Head of caudate nucleus (tissue), 42 donors: Measurements from ENCODE around the gene LURAP1L.
A peak's percentile ranks its signal among the peaks of the same experiment; 100 is the strongest.

ENCODE experiments used
- DNase-seq, 42 donors: peaks; one replicate each; pipeline versions ENCODE4 v3.0.0 to v3.0.0-alpha.2; 2020 to 2021; ENCODE audit warnings: mixed read lengths in 7 of 42
- intact Hi-C: fragments of 100-400 bp; cut with DNase I; formaldehyde crosslinking; loops from one replicate; pipeline ENCODE4 v1.15.0; 2022

LURAP1L gene

GRCh38 chr9:12802093-12802492, 27.3 kb downstream of the LURAP1L start:
- DNase-seq, result no peak
- intact Hi-C loops, result no loop called here

- intact Hi-C loops, result no loop called here
- no peak for DNase-seq
Observed at GRCh38 chr9:12808569-12808968, 33.7 kb downstream of the LURAP1L start.

GRCh38 chr9:12809720-12810119, 34.9 kb downstream of the LURAP1L start:
- no peak for DNase-seq
- intact Hi-C loops, result no loop called here

- no peak for DNase-seq
- intact Hi-C loops, result no loop called here
Observed at GRCh38 chr9:12811935-12812334, 37.1 kb downstream of the LURAP1L start.

- intact Hi-C loops, result no loop called here
- DNase-seq, result no peak
Observed at GRCh38 chr9:12812710-12813109, 37.9 kb downstream of the LURAP1L start.

- no peak for DNase-seq
- intact Hi-C loops, result no loop called here
Observed at GRCh38 chr9:12813533-12813932, 38.7 kb downstream of the LURAP1L start.

- DNase-seq, result peak in 10 of 42 donors; percentile 6 to 51 (median 19)
- intact Hi-C loops, result no loop called here
Observed at GRCh38 chr9:12813960-12814876, 39.4 kb downstream of the LURAP1L start.

- intact Hi-C loops, result no loop called here
- no peak for DNase-seq
Observed at GRCh38 chr9:12814877-12815237, 40.0 kb downstream of the LURAP1L start.

- DNase-seq, result no peak
- intact Hi-C loops, result no loop called here
Observed at GRCh38 chr9:12815888-12816287, 41.1 kb downstream of the LURAP1L start.

GRCh38 chr9:12816656-12817101, 41.9 kb downstream of the LURAP1L start:
- no peak for DNase-seq
- intact Hi-C loops, result no loop called here

GRCh38 chr9:12817702-12818101, 42.9 kb downstream of the LURAP1L start:
- intact Hi-C loops, result no loop called here
- DNase-seq, result peak in 2 of 42 donors; percentile 4 to 9

GRCh38 chr9:12818431-12819000, 43.7 kb downstream of the LURAP1L start:
- intact Hi-C loops, result no loop called here
- no peak for DNase-seq

GRCh38 chr9:12819436-12820185, 44.8 kb downstream of the LURAP1L start:
- intact Hi-C loops, result no loop called here

GRCh38 chr9:12822111-12822510, 47.3 kb downstream of the LURAP1L start:
- DNase-seq, result no peak
- intact Hi-C loops, result no loop called here

More at GRCh38 chr9:12819436-12820185, 44.8 kb downstream of the LURAP1L start:
- DNase-seq, result peak in 10 of 42 donors; percentile 13 to 59 (median 24)

- intact Hi-C loops, result no loop called here
- no peak for DNase-seq
Observed at GRCh38 chr9:12826924-12827565, 52.2 kb downstream of the LURAP1L start.

- intact Hi-C loops, result no loop called here
- DNase-seq, result no peak
Observed at GRCh38 chr9:12833701-12834100, 58.9 kb downstream of the LURAP1L start.

- intact Hi-C loops, result no loop called here
- no peak for DNase-seq
Observed at GRCh38 chr9:12838546-12838945, 63.7 kb downstream of the LURAP1L start.

- no peak for DNase-seq
- intact Hi-C loops, result no loop called here
Observed at GRCh38 chr9:12843735-12844134, 68.9 kb downstream of the LURAP1L start.

- no peak for DNase-seq
- intact Hi-C loops, result no loop called here
Observed at GRCh38 chr9:12846035-12846434, 71.2 kb downstream of the LURAP1L start.
